ENCODE results near the gene RAB4B. TPM values are rescaled to one million over a fixed set of nuclear protein-coding genes. Genes with fewer than 3 reads are reported as not detected.
A peak's percentile ranks its signal among the peaks of the same experiment; 100 is the strongest.
"Not testable (repeated sequence)": the region's sequence is repeated elsewhere in the genome, so short reads cannot be mapped to it uniquely, and the experiment has no call there.

The RAB4B gene
- total and polyA plus RNA-seq, 10 donors = 36.8 to 95.3 (median 58.8) TPM

- WGBS, 5 donors = 84 to 87% (median 86%) methylated on average over 17 of the region's 17 CpGs
- peaks cover 0 to 78% (median 40%) of the 10 kb centered on the region in 6 donors for H3K4me1 ChIP-seq
- no peak overlapping the region for H3K4me3 ChIP-seq
- no peak for DNase-seq
- peaks cover 17 to 100% (median 92%) of the 10 kb centered on the region in 6 donors for H3K36me3 ChIP-seq
- no peaks in the 10 kb centered on the region for H3K27me3 ChIP-seq (replicated peaks in 1 of 7)
- no peak for TF ChIP-seq POLR2A (IDR thresholded peaks at IDR 0.05)
- TF ChIP-seq CTCF (IDR thresholded peaks at IDR 0.05 in 8 of 11, conservative IDR thresholded peaks at IDR 0.05 in 3 of 11) = no peak
- peak in 1 of 3 donors; percentile 48 for TF ChIP-seq POLR2AphosphoS5 (IDR thresholded peaks at IDR 0.05)
- intact Hi-C loops (cut with DNase I; ENCODE audit: low total_unique reads) = no loop called here
- no peaks in the 10 kb centered on the region for H3K9me3 ChIP-seq
- H3K27ac ChIP-seq = peak overlapping the region; percentile 42 to 83 (median 74)
These were observed 15.1 kb upstream of the RAB4B start for GRCh38 chr19:40762754-40763470.

- TF ChIP-seq POLR2AphosphoS5 (IDR thresholded peaks at IDR 0.05) (no peak), CTCF (IDR thresholded peaks at IDR 0.05 in 8 of 11, conservative IDR thresholded peaks at IDR 0.05 in 3 of 11) (no peak), POLR2A (IDR thresholded peaks at IDR 0.05) (no peak)
- H3K4me3 ChIP-seq = no peak overlapping the region
- WGBS, 5 donors = 89 to 95% (median 94%) methylated on average over 4 to 7 of the region's 7 CpGs
These were observed 14.5 kb upstream of the RAB4B start for GRCh38 chr19:40763526-40763925.

GRCh38 chr19:40763963-40764362 is 14.1 kb upstream of the RAB4B start:
- 85 to 90% (median 87%) methylated on average over 10 of the region's 10 CpGs for WGBS, 5 donors

More at GRCh38 chr19:40763526-40763925, 14.5 kb upstream of the RAB4B start:
- intact Hi-C loops (cut with DNase I; ENCODE audit: low total_unique reads) = no loop called here
- Histone ChIP-seq H3K27me3 (replicated peaks in 1 of 7) (no peaks in the 10 kb centered on the region), H3K4me1 (peaks cover 0 to 72% (median 36%) of the 10 kb centered on the region in 6 donors), H3K36me3 (peaks cover 17 to 100% (median 86%) of the 10 kb centered on the region in 6 donors), H3K9me3 (no peaks in the 10 kb centered on the region), H3K27ac (peak overlapping the region in 6 of 8 donors; percentile 73 to 83 (median 76))
- DNase-seq = no peak

GRCh38 chr19:40766385-40766784 is 11.7 kb upstream of the RAB4B start:
- 94 to 98% (median 95%) methylated on average over 13 of the region's 13 CpGs for WGBS, 5 donors
- intact Hi-C loops (cut with DNase I; ENCODE audit: low total_unique reads); DNase-seq; H3K27me3 ChIP-seq (replicated peaks in 1 of 7); H3K4me3 ChIP-seq; H3K9me3 ChIP-seq: not testable (repeated sequence)
- H3K36me3 ChIP-seq = peaks cover 17 to 97% (median 57%) of the 10 kb centered on the region in 6 donors
- H3K4me1 ChIP-seq = peaks cover 0 to 43% (median 25%) of the 10 kb centered on the region in 6 donors
- H3K27ac ChIP-seq = peak overlapping the region in 3 of 8 donors; percentile 55 to 83 (median 78)

More at GRCh38 chr19:40763963-40764362, 14.1 kb upstream of the RAB4B start:
- no peak overlapping the region for H3K4me3 ChIP-seq
- peak overlapping the region in 6 of 8 donors; percentile 73 to 83 (median 76) for H3K27ac ChIP-seq
- no peaks in the 10 kb centered on the region for H3K27me3 ChIP-seq (replicated peaks in 1 of 7)
- TF ChIP-seq CTCF (IDR thresholded peaks at IDR 0.05 in 8 of 11, conservative IDR thresholded peaks at IDR 0.05 in 3 of 11) (no peak), POLR2AphosphoS5 (IDR thresholded peaks at IDR 0.05) (peak in 2 of 3 donors; percentile 4 to 22), POLR2A (IDR thresholded peaks at IDR 0.05) (no peak)
- no peak for DNase-seq
- intact Hi-C loops (cut with DNase I; ENCODE audit: low total_unique reads) = no loop called here
- H3K4me1 ChIP-seq = peaks cover 0 to 68% (median 35%) of the 10 kb centered on the region in 6 donors
- H3K9me3 ChIP-seq = no peaks in the 10 kb centered on the region
- peaks cover 17 to 100% (median 82%) of the 10 kb centered on the region in 6 donors for H3K36me3 ChIP-seq
